H54 (cell line): Measurements from ENCODE around the gene C11orf86.
"Not testable (repeated sequence)": the region's sequence is repeated elsewhere in the genome, so short reads cannot be mapped to it uniquely, and the experiment has no call there.

ENCODE experiments used
- DNase-seq: peaks from one replicate; pipeline ENCODE4 v3.0.0; 2011; ENCODE audit warnings: low spot score, mixed read lengths; ENCODE audit not compliant: insufficient read length
- FAIRE-seq: peaks from 3 replicates; lab custom pipeline; 2011; peaks lifted over from hg19 to GRCh38; lab: Jason Lieb, UNC
- POLR2A ChIP-seq: IDR thresholded peaks from 2 replicates; pipeline ENCODE4 v1.6.1; 2011; ENCODE audit warnings: low read depth, mild to moderate bottlenecking, low read length

C11orf86 gene

GRCh38 chr11:66975405-66976027 lies 412 bp downstream of the C11orf86 start:
- no peak for FAIRE-seq
- DNase-seq, result no peak

DNA sequence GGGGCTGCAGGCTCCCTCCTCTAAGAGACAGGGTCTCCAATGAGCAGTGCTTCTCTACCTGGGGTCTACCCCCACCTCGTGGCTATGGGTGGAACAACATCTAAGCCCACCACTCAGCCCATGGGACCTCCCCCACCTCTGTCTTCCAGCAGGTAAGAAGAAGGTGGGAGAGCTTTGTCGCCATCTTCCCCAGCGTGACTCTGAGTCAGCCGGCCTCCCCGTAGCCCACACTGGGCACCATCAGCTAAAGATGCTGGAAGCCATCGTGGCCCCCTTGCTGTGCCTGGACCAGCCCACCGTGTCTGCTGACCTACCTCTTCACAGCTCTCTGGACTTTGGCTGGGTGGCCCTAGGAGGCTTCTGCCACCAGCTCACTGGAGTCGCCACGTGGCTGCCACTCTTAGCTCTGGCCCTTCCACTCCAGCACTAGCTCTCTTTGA lies 944 bp downstream of the C11orf86 start:
- no peak for DNase-seq
- FAIRE-seq, result no peak
- no peak for TF ChIP-seq POLR2A

More at GRCh38 chr11:66975405-66976027, 412 bp downstream of the C11orf86 start:
- TF ChIP-seq POLR2A, result no peak

DNA sequence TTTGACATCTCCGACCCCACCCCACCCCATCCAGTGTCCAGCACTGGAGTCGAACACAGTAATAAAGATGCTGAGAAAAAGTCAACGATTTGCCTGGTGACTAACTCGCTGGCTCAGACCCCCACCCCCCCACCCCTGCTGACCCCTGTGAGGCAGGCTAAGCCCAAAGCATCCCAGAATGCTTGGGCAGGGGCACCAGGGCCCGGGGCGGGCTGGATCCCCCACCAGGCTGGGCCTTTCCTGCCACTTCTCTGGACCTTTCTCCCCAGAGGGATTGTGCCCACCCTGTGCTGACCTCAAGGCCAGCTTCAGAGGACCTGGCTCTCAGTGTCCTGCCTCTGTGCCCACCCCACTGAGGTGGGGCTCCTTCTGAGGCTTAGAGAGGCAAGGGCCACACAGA lies 1.8 kb downstream of the C11orf86 start:
- TF ChIP-seq POLR2A, result no peak
- DNase-seq, result no peak
- FAIRE-seq, result no peak

DNA sequence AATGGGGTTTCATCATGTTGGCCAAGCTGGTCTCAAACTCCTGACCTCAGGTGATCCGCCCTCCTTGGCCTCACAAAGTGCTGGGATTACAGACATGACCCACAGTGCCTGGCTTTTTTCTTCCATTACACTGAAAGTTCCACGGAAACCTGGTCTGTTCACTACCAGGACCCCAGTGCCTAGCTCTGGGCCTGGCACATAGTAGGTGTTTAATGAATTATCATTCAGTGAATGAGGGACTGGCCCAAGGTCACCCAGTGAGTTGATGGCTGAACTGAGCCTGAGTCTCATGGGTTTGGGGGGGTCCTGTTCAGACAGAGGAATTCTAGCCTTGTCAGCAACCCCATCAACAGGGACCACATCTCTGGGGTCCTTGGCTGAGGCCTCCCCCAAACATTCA lies 3.1 kb downstream of the C11orf86 start:
- DNase-seq (no peak), FAIRE-seq (no peak)
- TF ChIP-seq POLR2A, result no peak

- TF ChIP-seq POLR2A, result no peak
- FAIRE-seq (no peak), DNase-seq (no peak)
Measured at GRCh38 chr11:66978717-66979116, 3.6 kb downstream of the C11orf86 start.

DNA sequence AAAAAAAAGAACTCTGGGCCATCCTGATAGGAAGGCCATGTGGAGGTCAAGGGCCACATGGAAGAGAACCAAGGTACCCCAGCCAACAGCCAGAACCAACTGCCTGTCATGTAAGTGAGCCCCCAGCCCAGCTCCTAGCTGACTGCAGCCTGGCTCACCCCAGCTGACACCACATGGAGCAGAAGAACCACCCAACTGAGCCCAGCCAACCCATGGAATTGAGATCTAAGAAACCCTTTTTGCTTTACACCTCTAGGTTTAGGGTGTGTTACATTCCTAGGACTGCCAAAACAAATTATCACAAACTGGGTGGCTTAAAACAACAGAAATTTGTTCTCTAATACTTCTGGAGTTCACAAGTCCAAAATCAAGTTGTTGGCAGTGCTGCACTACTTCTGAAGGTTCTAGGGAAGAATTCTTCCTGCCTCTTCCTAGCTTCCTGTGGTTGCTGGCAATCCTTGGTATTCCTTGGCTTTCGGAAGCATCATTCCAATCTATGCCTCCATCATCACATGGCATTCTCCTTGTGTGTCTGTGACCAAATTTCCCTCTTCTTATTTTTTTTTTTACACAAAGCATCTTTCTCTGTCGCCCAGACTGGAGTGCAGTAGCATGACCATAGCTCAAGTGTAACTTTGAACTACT lies 4.4 kb downstream of the C11orf86 start:
- no peak for FAIRE-seq
- no peak for DNase-seq
- no peak for TF ChIP-seq POLR2A

- FAIRE-seq, result no peak
- DNase-seq, result no peak
- no peak for TF ChIP-seq POLR2A
Measured at GRCh38 chr11:66981976-66982578, 7.0 kb downstream of the C11orf86 start.

GRCh38 chr11:66983275-66983924 lies 8.3 kb downstream of the C11orf86 start:
- no peak for FAIRE-seq
- no peak for DNase-seq
- no peak for TF ChIP-seq POLR2A

DNA sequence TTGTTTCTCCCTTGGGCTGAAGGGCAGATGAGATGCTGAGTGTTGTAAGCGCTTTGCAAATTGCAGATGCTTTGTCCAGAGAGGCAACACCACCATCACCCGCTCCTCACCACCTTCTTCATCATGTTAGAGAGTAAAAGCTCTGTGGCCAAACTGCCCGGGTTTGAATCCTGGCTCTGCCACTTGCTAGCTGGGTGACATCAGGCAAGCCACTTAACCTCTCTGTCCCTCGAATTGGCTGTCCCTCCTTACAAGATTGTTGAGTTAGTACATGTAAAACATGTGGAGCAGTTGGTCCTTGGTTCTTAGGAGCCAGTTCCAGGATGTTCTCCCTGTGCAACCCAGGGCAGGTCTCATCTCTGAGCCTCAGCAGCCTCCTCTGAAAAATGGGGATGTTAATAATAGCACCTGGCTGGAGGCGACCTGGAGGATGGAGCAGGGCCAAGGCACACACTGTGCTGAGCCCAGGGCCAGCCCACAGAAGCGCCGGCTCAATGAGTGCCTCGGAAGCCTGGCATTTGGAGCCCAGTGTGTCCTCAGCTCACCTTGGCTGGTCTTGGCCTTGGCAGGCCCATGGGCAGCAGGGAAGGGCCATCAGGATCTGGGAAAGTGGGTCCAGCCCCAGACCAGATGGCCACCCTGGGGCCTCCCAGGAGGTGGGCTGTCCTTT lies 10.5 kb downstream of the C11orf86 start:
- TF ChIP-seq POLR2A, result no peak
- no peak for FAIRE-seq
- DNase-seq, result no peak

GRCh38 chr11:66986178-66986545 lies 11.1 kb downstream of the C11orf86 start:
- FAIRE-seq (no peak), DNase-seq (no peak)
- no peak for TF ChIP-seq POLR2A

DNA sequence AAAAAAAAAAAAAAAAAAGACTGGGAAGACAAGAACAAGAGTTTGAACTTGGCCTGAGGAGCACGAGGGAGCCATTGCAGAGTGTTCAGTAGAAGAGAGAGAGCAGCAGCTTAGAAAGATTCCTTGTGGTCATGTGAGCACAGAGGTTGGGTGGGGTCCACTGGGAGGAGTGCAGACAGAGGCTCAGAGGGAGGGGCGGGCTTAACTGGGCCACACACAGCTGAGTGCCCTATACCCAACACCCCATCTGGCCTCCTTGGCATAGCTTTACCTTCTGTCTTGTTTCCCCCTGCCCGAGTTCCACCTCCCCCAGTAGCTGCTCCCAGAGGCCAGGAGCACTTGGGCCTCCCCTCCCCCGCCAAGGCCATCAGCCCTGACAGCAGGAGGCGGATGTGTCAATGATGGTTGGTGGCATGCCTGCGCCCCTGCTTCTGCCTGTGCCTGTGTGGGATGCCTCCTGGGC lies 12.1 kb downstream of the C11orf86 start:
- no peak for FAIRE-seq
- TF ChIP-seq POLR2A, result no peak
- no peak for DNase-seq

DNA sequence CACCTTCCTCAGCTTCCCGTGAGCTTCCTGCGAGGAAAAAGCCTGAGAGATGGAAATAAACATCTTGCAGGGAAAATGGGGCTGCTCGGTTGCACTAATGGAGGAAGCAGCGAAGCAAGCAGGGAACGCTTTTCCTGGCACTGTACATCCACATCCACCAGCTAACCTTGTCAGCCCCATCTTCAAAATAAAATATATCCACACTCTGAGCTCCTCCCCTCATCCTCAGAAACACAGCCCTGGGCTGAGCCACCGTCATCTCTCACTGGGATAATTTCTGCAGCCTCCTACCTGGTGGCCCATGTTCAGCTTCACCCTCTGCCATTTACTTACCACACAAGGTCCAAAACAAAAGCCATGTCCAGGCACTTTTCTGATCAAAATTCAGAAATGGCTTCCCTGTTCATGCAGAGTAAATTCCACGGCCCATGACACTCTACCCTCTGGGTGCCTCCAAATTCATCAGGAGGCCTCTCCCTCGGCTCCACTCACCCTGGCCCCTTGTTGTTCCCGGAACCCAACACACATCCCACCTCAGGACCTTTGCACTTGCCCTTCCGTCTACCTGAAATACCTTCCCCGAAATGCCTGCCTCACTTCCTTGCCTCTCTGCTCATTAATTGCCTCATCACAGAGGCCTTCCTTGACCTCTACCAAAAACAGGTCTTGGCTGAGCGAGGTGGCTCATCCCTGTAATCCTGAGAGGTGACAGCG lies 13.0 kb downstream of the C11orf86 start:
- no peak for FAIRE-seq
- TF ChIP-seq POLR2A, result no peak
- no peak for DNase-seq

GRCh38 chr11:66988741-66989140 lies 13.6 kb downstream of the C11orf86 start:
- not testable (repeated sequence) for DNase-seq, FAIRE-seq

GRCh38 chr11:66989360-66989759 lies 14.3 kb downstream of the C11orf86 start:
- FAIRE-seq, DNase-seq: not testable (repeated sequence)
